Natural killer cell (primary cell): Measurements from ENCODE around the gene S100A5. TPM values are rescaled to one million over a fixed set of nuclear protein-coding genes. Genes with fewer than 3 reads are reported as not detected.

Experiments used
- ATAC-seq, 3 donors: fragments of 150-1000 bp in 2 of 3; fragments of 200-7000 bp in 1 of 3; cut with Tn5 transposase; 1 replicate in 1 of 3; 2 replicates in 2 of 3; pipeline ENCODE4 v1.10.0; 2021; ENCODE audit warnings: mild to moderate bottlenecking in 2 of 3, moderate library complexity in 2 of 3
- DNase-seq, 2 donors: peaks; one replicate each; pipeline versions ENCODE4 v3.0.0 to v3.0.0-alpha.2; 2013 to 2021; ENCODE audit warnings: mixed read lengths in 1 of 2
- H3K27ac ChIP-seq: one replicate; pipeline ENCODE4 v1.5.1; 2013; ENCODE audit warnings: mild to moderate bottlenecking, low read length
- H3K27me3 ChIP-seq: one replicate; pipeline ENCODE4 v1.6.1; 2013; ENCODE audit warnings: low read length; ENCODE audit not compliant: control insufficient read depth, insufficient read depth
- H3K36me3 ChIP-seq: one replicate; pipeline ENCODE4 v1.6.1; 2013; ENCODE audit warnings: low read length; ENCODE audit not compliant: control insufficient read depth, insufficient read depth
- H3K4me1 ChIP-seq: one replicate; pipeline ENCODE4 v1.6.1; 2013; ENCODE audit warnings: low read length; ENCODE audit not compliant: control insufficient read depth, insufficient read depth
- H3K4me3 ChIP-seq: one replicate; pipeline ENCODE4 v1.5.1; 2013; ENCODE audit warnings: low read length
- H3K9me3 ChIP-seq: one replicate; pipeline ENCODE4 v1.6.1; 2013; ENCODE audit warnings: low read length; ENCODE audit not compliant: control insufficient read depth, insufficient read depth
- H3K27ac Mint-ChIP-seq, 2 donors: one replicate each; pipeline ENCODE4 v1.8.0; 2022; ENCODE audit warnings: mild to moderate bottlenecking in 2 of 2, mixed read lengths in 2 of 2, moderate library complexity in 1 of 2
- H3K27me3 Mint-ChIP-seq, 2 donors: one replicate each; pipeline ENCODE4 v1.8.0; 2022; ENCODE audit warnings: low read depth in 2 of 2, mixed read lengths in 2 of 2
- H3K36me3 Mint-ChIP-seq: one replicate; pipeline ENCODE4 v1.8.0; 2022; ENCODE audit warnings: mixed read lengths
- H3K4me1 Mint-ChIP-seq, 2 donors: one replicate each; pipeline ENCODE4 v1.8.0; 2022; ENCODE audit warnings: mixed read lengths in 2 of 2
- H3K4me3 Mint-ChIP-seq: one replicate; pipeline ENCODE4 v1.8.0; 2022; ENCODE audit warnings: mild to moderate bottlenecking, moderate library complexity, mixed read lengths
- H3K9me3 Mint-ChIP-seq, 2 donors: one replicate each; pipeline ENCODE4 v1.8.0; 2022; ENCODE audit warnings: mixed read lengths in 2 of 2
- CTCF ChIP-seq: fragments of 200-600 bp; IDR thresholded peaks from one replicate; pipeline ENCODE4 v1.8.0; 2022; ENCODE audit warnings: antibody characterized with exemption
- WGBS: methylation state at CpG from one replicate; pipeline ENCODE4 v1.1.7; 2013; ENCODE audit warnings: missing lambda C conversion rate; ENCODE audit not compliant: insufficient coverage; 5-methylcytosine and 5-hydroxymethylcytosine counted together
- intact Hi-C: fragments of 100-400 bp; cut with micrococcal nuclease; formaldehyde crosslinking; loops from one replicate; pipeline ENCODE4 v1.14.2; 2022
- total RNA-seq, 4 donors: library from RNA; stranded (reverse); fragments of 120-200 nt in 1 of 4; gene quantifications; one replicate each; pipeline versions ENCODE4 v1.2.3 to v1.2.4, GENCODE V29; 2013 to 2022

The S100A5 gene
- total RNA-seq, 3 donors from 2014 or later (not counting 1 experiment from before 2014, with no cell fraction given): not detected

- DNase-seq: no peak
- Mint-ChIP-seq H3K4me1 (peaks cover 47 to 75% of the 10 kb centered on the region in 2 donors), H3K9me3 (no peaks in the 10 kb centered on the region), H3K36me3 (no peaks in the 10 kb centered on the region), H3K27ac (peak overlapping the region; percentile 94 to 98), H3K4me3 (peak overlapping the region; percentile 98), H3K27me3 (peaks cover 0 to 8% of the 10 kb centered on the region in 2 donors)
- ATAC-seq: no peak
- peak overlapping the region; percentile 65 for H3K27ac ChIP-seq
- H3K36me3 ChIP-seq: peaks cover 20% of the 10 kb centered on the region
- TF ChIP-seq CTCF: no peak
- H3K27me3 ChIP-seq: no peaks in the 10 kb centered on the region
- WGBS: 89% methylated on average over 8 of the region's 8 CpGs
- intact Hi-C loops: no loop called here
- no peak overlapping the region for H3K4me3 ChIP-seq
- peaks cover 69% of the 10 kb centered on the region for H3K4me1 ChIP-seq
- H3K9me3 ChIP-seq: no peaks in the 10 kb centered on the region
These were observed 5.6 kb upstream of the S100A5 start for GRCh38 chr1:153546371-153546770.

GRCh38 chr1:153545067-153546055 is 4.6 kb upstream of the S100A5 start, which contains the start of gene S100A4:
TSS of gene S100A4 (minus strand) at chr1:153545806. CDS start at chr1:153544794, 1,012 bp downstream.
- WGBS: 1% methylated on average over 18 of the region's 19 CpGs
- intact Hi-C loops: loop anchor here (1.0 kb wide), 1 partner anchor 9 kb away; no protein-coding TSS in a partner anchor
- Mint-ChIP-seq H3K27me3 (no peaks in the 10 kb centered on the region), H3K4me1 (peaks cover 57 to 84% of the 10 kb centered on the region in 2 donors), H3K27ac (peak within 1 kb of the TSS; percentile 94 to 98), H3K36me3 (no peaks in the 10 kb centered on the region), H3K4me3 (peak within 1 kb of the TSS; percentile 98), H3K9me3 (no peaks in the 10 kb centered on the region)
- no peaks in the 10 kb centered on the region for H3K9me3 ChIP-seq
- H3K4me3 ChIP-seq: peak within 1 kb of the TSS; percentile 67
- DNase-seq: peak; percentile 50 to 88
- H3K27me3 ChIP-seq: no peaks in the 10 kb centered on the region
- H3K27ac ChIP-seq: peak within 1 kb of the TSS; percentile 65
- peak; percentile 81 to 88 (median 88) for ATAC-seq
- H3K36me3 ChIP-seq: peaks cover 20% of the 10 kb centered on the region
- peaks cover 75% of the 10 kb centered on the region for H3K4me1 ChIP-seq
- no peak for TF ChIP-seq CTCF

- H3K27ac ChIP-seq: peak overlapping the region; percentile 65
- Mint-ChIP-seq H3K27ac (peak overlapping the region; percentile 94 to 98), H3K36me3 (no peaks in the 10 kb centered on the region), H3K4me1 (peaks cover 65 to 85% of the 10 kb centered on the region in 2 donors), H3K9me3 (no peaks in the 10 kb centered on the region), H3K4me3 (peak overlapping the region; percentile 98), H3K27me3 (no peaks in the 10 kb centered on the region)
- no peaks in the 10 kb centered on the region for H3K9me3 ChIP-seq
- ATAC-seq (no peak), DNase-seq (peak in 1 of 2 donors; percentile 19)
- peaks cover 83% of the 10 kb centered on the region for H3K4me1 ChIP-seq
- intact Hi-C loops: loop anchor here (1.0 kb wide), 1 partner anchor 8 kb away; no protein-coding TSS in a partner anchor
- TF ChIP-seq CTCF: no peak
- peaks cover 20% of the 10 kb centered on the region for H3K36me3 ChIP-seq
- H3K27me3 ChIP-seq: no peaks in the 10 kb centered on the region
- peak overlapping the region; percentile 67 for H3K4me3 ChIP-seq
- 48% methylated on average over 10 of the region's 10 CpGs for WGBS
These were observed 3.8 kb upstream of the S100A5 start for GRCh38 chr1:153544453-153545066.
